ENCODE data around the gene B4GAT1. TPM values are rescaled to one million over a fixed set of nuclear protein-coding genes. Genes with fewer than 3 reads are reported as not detected.
A peak's percentile ranks its signal among the peaks of the same experiment; 100 is the strongest.

Gene B4GAT1
- total RNA-seq, 1 experiment from 2014 or later, result 6.7 TPM

- no peak overlapping the region for H2AFZ ChIP-seq (ENCODE audit: low read depth, low read length, poor library complexity, severe bottlenecking)
- RAD21 ChIA-PET (ENCODE audit: low non-redundant PET in 1 of 2, low total read pairs in 2 of 2, uncharacterized antibody in 2 of 2, unreplicated experiment in 2 of 2), result no interaction called here
- no TSS peak for BruUV-seq (replicated peaks)
- H3K36me3 ChIP-seq (ENCODE audit: control insufficient read depth in 1 of 2, insufficient read depth in 2 of 2, low read length in 2 of 2), result peaks cover 0 to 1% of the 10 kb centered on the region in 2 experiments; a peak in 2 of 4 replicates
- DNase-seq (ENCODE audit: low read depth, low spot score), result no peak
- peak overlapping the region; percentile 56 for H3K9ac ChIP-seq (ENCODE audit: low read length)
- H3K4me1 ChIP-seq (ENCODE audit: control insufficient read depth in 1 of 2, insufficient read depth in 2 of 2, low read length in 2 of 2), result peaks cover 14 to 37% of the 10 kb centered on the region in 2 experiments
- H3K27me3 ChIP-seq (ENCODE audit: insufficient read depth, low read length), result no peaks in the 10 kb centered on the region
- no peaks in the 10 kb centered on the region for H3K9me2 ChIP-seq (ENCODE audit: insufficient read depth)
- CTCF ChIA-PET, result interaction anchor here (2.1 kb wide), 1 partner anchor 34 kb away, joined by 4 read pairs; no protein-coding TSS in a partner anchor
- H3K9me3 ChIP-seq (ENCODE audit: control insufficient read depth in 1 of 2, insufficient read depth in 1 of 2, low read depth in 1 of 2, low read length in 2 of 2), result no peaks in the 10 kb centered on the region
- POLR2A ChIA-PET, result no interaction called here
- intact Hi-C loops (cut with micrococcal nuclease), result no loop called here
- peak overlapping the region; percentile 89 for H3K4me2 ChIP-seq (ENCODE audit: low read length)
- peak overlapping the region; percentile 57; the same call in 1 of the 2 replicates for H3K27ac ChIP-seq (ENCODE audit: low read depth, low read length)
- no peaks in the 10 kb centered on the region for H4K20me1 ChIP-seq (ENCODE audit: insufficient read depth)
- no peak for ATAC-seq
- peak overlapping the region; percentile 46 to 53 for H3K4me3 ChIP-seq (replicated peaks in 1 of 2; ENCODE audit: low read depth in 1 of 2, low read length in 2 of 2)
- peaks cover 22% of the 10 kb centered on the region for H3K79me2 ChIP-seq (ENCODE audit: insufficient read depth, low read length)
- no peak for TF ChIP-seq POLR2AphosphoS5 (IDR thresholded peaks at IDR 0.05; ENCODE audit: low read depth, low read length)
- no peak for TF ChIP-seq CEBPB (IDR thresholded peaks at IDR 0.05; ENCODE audit: low read depth)
- no peak for TF ChIP-seq CBX3 (IDR thresholded peaks at IDR 0.05; ENCODE audit: low read depth)
- TF ChIP-seq YY1 (IDR thresholded peaks at IDR 0.05; ENCODE audit: extremely low read depth, insufficient replicate concordance, low read depth, low read length), result no peak
- TF ChIP-seq SP1 (IDR thresholded peaks at IDR 0.05; ENCODE audit: low read depth), result no peak
- TF ChIP-seq CTCF (IDR thresholded peaks at IDR 0.05 in 2 of 3, conservative IDR thresholded peaks at IDR 0.05 in 1 of 3; ENCODE audit: borderline replicate concordance in 1 of 3, insufficient read depth in 1 of 3, low read depth in 2 of 3, low read length in 2 of 3), result no peak
- no peak for TF ChIP-seq EGR1 (IDR thresholded peaks at IDR 0.05; ENCODE audit: low read depth)
- no peak for TF ChIP-seq EZH2 (IDR thresholded peaks at IDR 0.05)
- TF ChIP-seq SIN3A (IDR thresholded peaks at IDR 0.05; ENCODE audit: low read depth), result no peak
- TF ChIP-seq POLR2A (IDR thresholded peaks at IDR 0.05; ENCODE audit: borderline replicate concordance, extremely low read depth, insufficient read depth, insufficient read length), result no peak
- no peak for TF ChIP-seq ZBTB33 (IDR thresholded peaks at IDR 0.05; ENCODE audit: extremely low read depth, insufficient replicate concordance, low read length)
- TF ChIP-seq ATF3 (IDR thresholded peaks at IDR 0.05), result no peak
- TF ChIP-seq TCF7L2 (IDR thresholded peaks at IDR 0.05; ENCODE audit: borderline replicate concordance, extremely low read depth, insufficient read depth, insufficient read length), result no peak
- no peak for TF ChIP-seq FOSL1 (IDR thresholded peaks at IDR 0.05; ENCODE audit: low read depth)
- no peak for TF ChIP-seq MAX (IDR thresholded peaks at IDR 0.05)
- no peak for TF ChIP-seq REST (IDR thresholded peaks at IDR 0.05; ENCODE audit: low read depth)
- TF ChIP-seq ELF1 (IDR thresholded peaks at IDR 0.05; ENCODE audit: borderline replicate concordance, low read depth), result no peak
- no peak for TF ChIP-seq RAD21 (IDR thresholded peaks at IDR 0.05; ENCODE audit: low read depth)
These were observed 679 bp downstream of the B4GAT1 start for GRCh38 chr11:66346476-66347424.
